Measurements from ENCODE around the gene ZNF239.
A peak's percentile ranks its signal among the peaks of the same experiment; 100 is the strongest.
"Not testable (repeated sequence)": the region's sequence is repeated elsewhere in the genome, so short reads cannot be mapped to it uniquely, and the experiment has no call there.

Gene ZNF239

GRCh38 chr10:43574001-43574892 is at the start of gene ZNF239:
ZNF239 (minus strand) TSS chr10:43574616; CDS start chr10:43558079, 16,537 bp downstream.
- peak; percentile 66 for DNase-seq (ENCODE audit: low read depth)

GRCh38 chr10:43623351-43623750 is 48.9 kb upstream of the ZNF239 start:
- DNase-seq (ENCODE audit: low read depth) = no peak

GRCh38 chr10:43622038-43622437 is 47.6 kb upstream of the ZNF239 start:
- no peak for DNase-seq (ENCODE audit: low read depth)

- no peak for DNase-seq (ENCODE audit: low read depth)
Measured at GRCh38 chr10:43619368-43619767, 45.0 kb upstream of the ZNF239 start.

- no peak for DNase-seq (ENCODE audit: low read depth)
Measured at GRCh38 chr10:43616697-43617370, 42.4 kb upstream of the ZNF239 start.

GRCh38 chr10:43610636-43611035 is 36.2 kb upstream of the ZNF239 start:
- no peak for DNase-seq (ENCODE audit: low read depth)

- DNase-seq (ENCODE audit: low read depth) = no peak
Measured at GRCh38 chr10:43607199-43607573, 32.8 kb upstream of the ZNF239 start.

- DNase-seq (ENCODE audit: low read depth) = peak; percentile 29
Measured at GRCh38 chr10:43606323-43607198, 32.1 kb upstream of the ZNF239 start, which contains the start of gene ZNF485. ZNF485 (plus strand) TSS chr10:43606438; CDS start chr10:43607051, 613 bp downstream.

- DNase-seq (ENCODE audit: low read depth) = no peak
Measured at GRCh38 chr10:43605850-43606322, 31.5 kb upstream of the ZNF239 start.

- DNase-seq (ENCODE audit: low read depth) = not testable (repeated sequence)
Measured at GRCh38 chr10:43601576-43601975, 27.2 kb upstream of the ZNF239 start.

- no peak for DNase-seq (ENCODE audit: low read depth)
Measured at GRCh38 chr10:43599333-43599732, 24.9 kb upstream of the ZNF239 start.

- DNase-seq (ENCODE audit: low read depth) = no peak
Measured at GRCh38 chr10:43598446-43598845, 24.0 kb upstream of the ZNF239 start.

GRCh38 chr10:43596546-43596945 is 22.1 kb upstream of the ZNF239 start:
- DNase-seq (ENCODE audit: low read depth) = no peak

GRCh38 chr10:43595739-43596298 is 21.4 kb upstream of the ZNF239 start:
- DNase-seq (ENCODE audit: low read depth) = no peak

GRCh38 chr10:43594944-43595589 is 20.7 kb upstream of the ZNF239 start:
- no peak for DNase-seq (ENCODE audit: low read depth)

- DNase-seq (ENCODE audit: low read depth) = no peak
Measured at GRCh38 chr10:43591303-43591904, 17.0 kb upstream of the ZNF239 start.

- DNase-seq (ENCODE audit: low read depth) = not testable (repeated sequence)
Measured at GRCh38 chr10:43586730-43587115, 12.3 kb upstream of the ZNF239 start.

GRCh38 chr10:43585981-43586729 is 11.7 kb upstream of the ZNF239 start:
- DNase-seq (ENCODE audit: low read depth) = no peak

GRCh38 chr10:43585046-43585445 is 10.6 kb upstream of the ZNF239 start:
- DNase-seq (ENCODE audit: low read depth) = no peak

- no peak for DNase-seq (ENCODE audit: low read depth)
Measured at GRCh38 chr10:43584051-43584450, 9.6 kb upstream of the ZNF239 start.
